GM21526 (cell line): Measurements from ENCODE around the gene C16orf95.

Experiments
- ATAC-seq: cut with Tn5 transposase; IDR thresholded peaks from one replicate; pipeline ENCODE4 v1.9.1; 2021; ENCODE audit warnings: moderate library complexity; ENCODE audit not compliant: unreplicated experiment, low FRiP score

Gene C16orf95

GRCh38 chr16:87295661-87296531, 21.3 kb downstream of the C16orf95 start:
- ATAC-seq = no peak

GRCh38 chr16:87295259-87295658, 21.9 kb downstream of the C16orf95 start:
- no peak for ATAC-seq

GRCh38 chr16:87293990-87294389, 23.2 kb downstream of the C16orf95 start:
- no peak for ATAC-seq

GRCh38 chr16:87291944-87292343, 25.2 kb downstream of the C16orf95 start:
- ATAC-seq = no peak

- no peak for ATAC-seq
Observed at GRCh38 chr16:87288753-87289362, 28.3 kb downstream of the C16orf95 start.

- ATAC-seq = no peak
Observed at GRCh38 chr16:87286839-87287626, 30.2 kb downstream of the C16orf95 start.

GRCh38 chr16:87284183-87284582, 33.0 kb downstream of the C16orf95 start:
- ATAC-seq = no peak

GRCh38 chr16:87279094-87279658, 38.0 kb downstream of the C16orf95 start:
- ATAC-seq = no peak

GRCh38 chr16:87278191-87279093, 38.8 kb downstream of the C16orf95 start:
- ATAC-seq = no peak

- ATAC-seq = no peak
Observed at GRCh38 chr16:87276924-87277323, 40.3 kb downstream of the C16orf95 start.

- no peak for ATAC-seq
Observed at GRCh38 chr16:87276091-87276701, 41.0 kb downstream of the C16orf95 start.

- ATAC-seq = no peak
Observed at GRCh38 chr16:87274794-87275193, 42.4 kb downstream of the C16orf95 start.

- ATAC-seq = no peak
Observed at GRCh38 chr16:87273471-87274030, 43.6 kb downstream of the C16orf95 start.

GRCh38 chr16:87271256-87271655, 45.9 kb downstream of the C16orf95 start:
- no peak for ATAC-seq

GRCh38 chr16:87267566-87267965, 49.6 kb downstream of the C16orf95 start:
- no peak for ATAC-seq

GRCh38 chr16:87266846-87267245, 50.3 kb downstream of the C16orf95 start:
- no peak for ATAC-seq

- ATAC-seq = no peak
Observed at GRCh38 chr16:87265261-87265660, 51.9 kb downstream of the C16orf95 start.

- no peak for ATAC-seq
Observed at GRCh38 chr16:87264634-87265033, 52.6 kb downstream of the C16orf95 start.

GRCh38 chr16:87263418-87264052, 53.7 kb downstream of the C16orf95 start:
- ATAC-seq = no peak
